Measurements from ENCODE around the gene EIF4E2. TPM values are rescaled to one million over a fixed set of nuclear protein-coding genes. Genes with fewer than 3 reads are reported as not detected.

The EIF4E2 gene
- total and polyA plus RNA-seq, 2 of the 13 experiments (the other 11 are each of a cell fraction or from before 2014, with no cell fraction given) = 25.0 to 101 TPM

DNA sequence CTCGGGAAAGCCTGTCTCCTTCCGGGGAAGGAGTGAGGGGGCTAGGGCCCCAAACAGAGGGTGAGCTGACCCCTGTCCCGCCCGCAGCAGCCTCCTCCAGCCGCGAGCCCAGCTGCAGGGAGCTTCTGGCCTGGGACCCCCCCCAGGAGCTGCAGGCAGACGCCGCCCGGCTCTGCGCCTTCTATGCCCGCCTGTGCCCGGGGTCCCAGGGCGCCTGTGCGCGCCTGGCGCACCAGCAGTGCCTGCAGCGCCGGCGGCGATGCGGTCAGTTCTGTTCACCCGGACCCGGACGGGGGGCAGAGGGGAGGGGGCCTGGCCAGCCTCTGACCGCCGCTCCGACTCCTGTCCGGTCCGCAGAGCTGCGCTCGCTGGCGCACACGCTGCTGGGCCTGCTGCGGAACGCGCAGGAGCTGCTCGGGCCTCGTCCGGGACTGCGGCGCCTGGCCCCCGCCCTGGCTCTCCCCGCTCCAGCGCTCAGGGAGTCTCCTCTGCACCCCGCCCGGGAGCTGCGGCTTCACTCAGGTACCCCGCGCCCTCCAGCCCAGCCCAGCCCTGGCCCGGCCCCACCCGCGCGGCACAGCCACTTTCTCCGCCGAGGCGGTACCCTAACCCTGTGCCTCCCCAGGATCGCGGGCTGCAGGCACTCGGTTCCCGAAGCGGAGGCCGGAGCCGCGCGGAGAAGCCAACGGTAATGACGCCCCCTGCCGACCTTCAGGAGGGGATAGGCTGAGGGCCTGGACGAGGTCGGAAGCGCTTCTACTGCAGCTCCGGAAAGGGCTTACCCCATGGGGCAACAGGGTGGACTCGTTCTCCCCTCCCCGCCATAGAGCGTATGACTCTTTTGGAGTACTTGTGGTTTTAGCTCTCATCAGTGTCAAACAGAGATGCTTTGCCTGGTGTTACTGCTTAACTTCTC, 26.5 kb upstream of the EIF4E2 start (continued):
- TF ChIP-seq PATZ1 (CRISPR knock-in tag; IDR thresholded peaks at IDR 0.05) (peak; percentile 51; the same call in 1 of the 2 replicates), ZMYM3 (CRISPR knock-in tag; IDR thresholded peaks at IDR 0.05) (peak; percentile 25; the same call in 1 of the 2 replicates), DRAP1 (CRISPR knock-in tag; IDR thresholded peaks at IDR 0.05) (no peak), RBAK (CRISPR knock-in tag; IDR thresholded peaks at IDR 0.05) (no peak), TCF7 (IDR thresholded peaks at IDR 0.05; ENCODE audit: low read depth) (no peak), CBFB (CRISPR knock-in tag; IDR thresholded peaks at IDR 0.05) (no peak), ZFY (CRISPR knock-in tag; IDR thresholded peaks at IDR 0.05) (peak; percentile 59; the same call in 1 of the 2 replicates), ZBTB38 (CRISPR knock-in tag; IDR thresholded peaks at IDR 0.05) (peak; percentile 48; the same call in 1 of the 2 replicates), TOPORS (CRISPR knock-in tag; IDR thresholded peaks at IDR 0.05) (peak; percentile 38; the same call in 1 of the 2 replicates), DDIT3 (CRISPR knock-in tag; IDR thresholded peaks at IDR 0.05) (no peak), SMAD1 (CRISPR knock-in tag; IDR thresholded peaks at IDR 0.05; ENCODE audit: borderline replicate concordance, low read depth) (0 out of 2 replicates have a peak, but pooled peaks have one; percentile 16), MEIS2 (CRISPR knock-in tag; IDR thresholded peaks at IDR 0.05) (no peak), TGIF2 (CRISPR knock-in tag; IDR thresholded peaks at IDR 0.05) (no peak), RBM39 (IDR thresholded peaks at IDR 0.05; ENCODE audit: low read depth, low read length, poor library complexity, severe bottlenecking) (no peak), CBX5 (CRISPR knock-in tag; IDR thresholded peaks at IDR 0.05; ENCODE audit: borderline replicate concordance) (peak; percentile 31; the same call in 1 of the 2 replicates), PHF8 (CRISPR knock-in tag; IDR thresholded peaks at IDR 0.05) (peak; percentile 58), RBFOX2 (IDR thresholded peaks at IDR 0.05; ENCODE audit: low read depth, low read length) (no peak), EED (CRISPR knock-in tag; IDR thresholded peaks at IDR 0.05) (0 out of 2 replicates have a peak, but pooled peaks have one; percentile 76), CTCF (CRISPR knock-in tag; IDR thresholded peaks at IDR 0.05) (peak; percentile 84), GATAD2A (CRISPR knock-in tag; IDR thresholded peaks at IDR 0.05) (peak; percentile 32; the same call in 1 of the 2 replicates)
- TF ChIP-seq, protein P1, sequence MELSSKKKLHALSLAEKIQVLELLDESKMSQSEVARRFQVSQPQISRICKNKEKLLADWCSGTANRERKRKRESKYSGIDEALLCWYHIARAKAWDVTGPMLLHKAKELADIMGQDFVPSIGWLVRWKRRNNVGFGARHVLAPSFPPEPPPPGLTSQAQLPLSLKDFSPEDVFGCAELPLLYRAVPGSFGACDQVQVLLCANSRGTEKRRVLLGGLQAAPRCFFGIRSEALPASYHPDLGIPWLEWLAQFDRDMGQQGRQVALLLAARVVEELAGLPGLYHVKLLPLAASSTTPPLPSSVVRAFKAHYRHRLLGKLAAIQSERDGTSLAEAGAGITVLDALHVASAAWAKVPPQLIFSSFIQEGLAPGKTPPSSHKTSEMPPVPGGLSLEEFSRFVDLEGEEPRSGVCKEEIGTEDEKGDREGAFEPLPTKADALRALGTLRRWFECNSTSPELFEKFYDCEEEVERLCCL (CRISPR knock-in tag; IDR thresholded peaks at IDR 0.05; ENCODE audit: borderline replicate concordance) = no peak
- TF ChIP-seq, protein P2, sequence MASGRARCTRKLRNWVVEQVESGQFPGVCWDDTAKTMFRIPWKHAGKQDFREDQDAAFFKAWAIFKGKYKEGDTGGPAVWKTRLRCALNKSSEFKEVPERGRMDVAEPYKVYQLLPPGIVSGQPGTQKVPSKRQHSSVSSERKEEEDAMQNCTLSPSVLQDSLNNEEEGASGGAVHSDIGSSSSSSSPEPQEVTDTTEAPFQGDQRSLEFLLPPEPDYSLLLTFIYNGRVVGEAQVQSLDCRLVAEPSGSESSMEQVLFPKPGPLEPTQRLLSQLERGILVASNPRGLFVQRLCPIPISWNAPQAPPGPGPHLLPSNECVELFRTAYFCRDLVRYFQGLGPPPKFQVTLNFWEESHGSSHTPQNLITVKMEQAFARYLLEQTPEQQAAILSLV (CRISPR knock-in tag; IDR thresholded peaks at IDR 0.05; ENCODE audit: borderline replicate concordance) = peak; percentile 82; the same call in 1 of the 2 replicates

Measured in HepG2 (cell line).